ENCODE data around the gene GOLGA6L24.
"Not testable (repeated sequence)": the region's sequence is repeated elsewhere in the genome, so short reads cannot be mapped to it uniquely, and the experiment has no call there.

Gene GOLGA6L24

GRCh38 chr15:28308718-28309117 lies 49.2 kb downstream of the GOLGA6L24 start:
- not testable (repeated sequence) for H3K9ac ChIP-seq (ENCODE audit: insufficient read length); H3K4me3 ChIP-seq; DNase-seq (ENCODE audit: low read depth, low spot score); H3K9me3 ChIP-seq (ENCODE audit: low read depth, low read length); H3K27ac ChIP-seq
- H3K36me3 ChIP-seq (ENCODE audit: insufficient read depth, low read length) = peaks cover 21% of the 10 kb centered on the region; the same call in 1 of the 2 replicates
